ENCODE data around the gene UBE3D.
"Not testable (repeated sequence)": the region's sequence is repeated elsewhere in the genome, so short reads cannot be mapped to it uniquely, and the experiment has no call there.

Gene UBE3D

GRCh38 chr6:83019741-83020140, 45.9 kb downstream of the UBE3D start:
- 94 to 96% methylated on average over 4 of the region's 4 CpGs for WGBS, 2 experiments
- H3K36me3 ChIP-seq (ENCODE audit: control insufficient read depth, insufficient read depth, low read length): peaks cover 65% of the 10 kb centered on the region

GRCh38 chr6:83011131-83011530, 54.5 kb downstream of the UBE3D start:
- WGBS, 2 experiments: 96 to 100% methylated on average over 3 of the region's 3 CpGs
- H3K9me3 ChIP-seq (ENCODE audit: control insufficient read depth, low read length): not testable (repeated sequence)

More at GRCh38 chr6:83019741-83020140, 45.9 kb downstream of the UBE3D start:
- Histone ChIP-seq H3K27ac (ENCODE audit: insufficient read depth, low read depth, low read length, poor library complexity, severe bottlenecking) (no peak overlapping the region), H3K4me1 (ENCODE audit: control insufficient read depth, insufficient read depth, low read length) (no peaks in the 10 kb centered on the region), H3K27me3 (ENCODE audit: control insufficient read depth, insufficient read depth, low read length, poor library complexity, severe bottlenecking) (no peaks in the 10 kb centered on the region), H3K4me3 (ENCODE audit: insufficient read depth, low read depth, low read length) (no peak overlapping the region), H3K9me3 (ENCODE audit: control insufficient read depth, low read length) (no peaks in the 10 kb centered on the region)

DNA sequence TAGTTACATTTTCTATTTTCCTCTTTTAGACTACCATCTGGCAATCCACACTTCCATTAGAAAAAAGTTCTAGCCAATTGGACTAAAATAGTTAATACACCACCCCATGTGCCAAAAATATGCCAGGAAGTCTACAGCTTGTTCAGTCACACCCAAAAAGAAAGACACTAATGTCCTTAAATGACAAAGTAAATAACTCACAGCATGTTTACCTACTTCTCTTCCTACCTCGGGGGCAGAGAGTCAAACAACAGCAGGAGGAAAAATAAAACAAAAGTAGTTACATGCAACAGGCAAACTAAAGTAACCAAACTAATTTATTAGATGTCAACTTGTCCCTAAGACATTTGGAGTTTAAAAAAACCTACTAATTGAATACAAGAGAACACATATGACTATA, 57.0 kb downstream of the UBE3D start:
- Histone ChIP-seq H3K36me3 (ENCODE audit: control insufficient read depth, insufficient read depth, low read length) (peaks cover 14% of the 10 kb centered on the region), H3K4me3 (ENCODE audit: insufficient read depth, low read depth, low read length) (no peak overlapping the region), H3K4me1 (ENCODE audit: control insufficient read depth, insufficient read depth, low read length) (no peaks in the 10 kb centered on the region), H3K27me3 (ENCODE audit: control insufficient read depth, insufficient read depth, low read length, poor library complexity, severe bottlenecking) (no peaks in the 10 kb centered on the region), H3K27ac (ENCODE audit: insufficient read depth, low read depth, low read length, poor library complexity, severe bottlenecking) (no peak overlapping the region), H3K9me3 (ENCODE audit: control insufficient read depth, low read length) (no peaks in the 10 kb centered on the region)
- 67 to 70% methylated on average over 1 of the region's 1 CpG for WGBS, 2 experiments

More at GRCh38 chr6:83011131-83011530, 54.5 kb downstream of the UBE3D start:
- H3K4me3 ChIP-seq (ENCODE audit: insufficient read depth, low read depth, low read length); H3K27me3 ChIP-seq (ENCODE audit: control insufficient read depth, insufficient read depth, low read length, poor library complexity, severe bottlenecking); H3K4me1 ChIP-seq (ENCODE audit: control insufficient read depth, insufficient read depth, low read length); H3K27ac ChIP-seq (ENCODE audit: insufficient read depth, low read depth, low read length, poor library complexity, severe bottlenecking): not testable (repeated sequence)
- peaks cover 32% of the 10 kb centered on the region for H3K36me3 ChIP-seq (ENCODE audit: control insufficient read depth, insufficient read depth, low read length)

- Histone ChIP-seq H3K27ac (ENCODE audit: insufficient read depth, low read depth, low read length, poor library complexity, severe bottlenecking) (no peak overlapping the region), H3K27me3 (ENCODE audit: control insufficient read depth, insufficient read depth, low read length, poor library complexity, severe bottlenecking) (no peaks in the 10 kb centered on the region), H3K4me3 (ENCODE audit: insufficient read depth, low read depth, low read length) (no peak overlapping the region), H3K9me3 (ENCODE audit: control insufficient read depth, low read length) (no peaks in the 10 kb centered on the region), H3K4me1 (ENCODE audit: control insufficient read depth, insufficient read depth, low read length) (no peaks in the 10 kb centered on the region), H3K36me3 (ENCODE audit: control insufficient read depth, insufficient read depth, low read length) (peaks cover 7% of the 10 kb centered on the region)
- WGBS, 2 experiments: 95 to 100% methylated on average over 1 of the region's 2 CpGs
Measured at GRCh38 chr6:83006270-83006905, 59.3 kb downstream of the UBE3D start.

- Histone ChIP-seq H3K4me1 (ENCODE audit: control insufficient read depth, insufficient read depth, low read length) (no peaks in the 10 kb centered on the region), H3K36me3 (ENCODE audit: control insufficient read depth, insufficient read depth, low read length) (peaks cover 5% of the 10 kb centered on the region), H3K4me3 (ENCODE audit: insufficient read depth, low read depth, low read length) (no peak overlapping the region), H3K9me3 (ENCODE audit: control insufficient read depth, low read length) (no peaks in the 10 kb centered on the region), H3K27me3 (ENCODE audit: control insufficient read depth, insufficient read depth, low read length, poor library complexity, severe bottlenecking) (no peaks in the 10 kb centered on the region), H3K27ac (ENCODE audit: insufficient read depth, low read depth, low read length, poor library complexity, severe bottlenecking) (no peak overlapping the region)
Measured at GRCh38 chr6:82996156-82996555, 69.5 kb downstream of the UBE3D start.

- Histone ChIP-seq H3K27ac (ENCODE audit: insufficient read depth, low read depth, low read length, poor library complexity, severe bottlenecking) (no peak overlapping the region), H3K4me1 (ENCODE audit: control insufficient read depth, insufficient read depth, low read length) (no peaks in the 10 kb centered on the region), H3K9me3 (ENCODE audit: control insufficient read depth, low read length) (no peaks in the 10 kb centered on the region), H3K4me3 (ENCODE audit: insufficient read depth, low read depth, low read length) (no peak overlapping the region), H3K36me3 (ENCODE audit: control insufficient read depth, insufficient read depth, low read length) (no peaks in the 10 kb centered on the region), H3K27me3 (ENCODE audit: control insufficient read depth, insufficient read depth, low read length, poor library complexity, severe bottlenecking) (no peaks in the 10 kb centered on the region)
- 81 to 93% methylated on average over 2 to 3 of the region's 3 CpGs for WGBS, 2 experiments
Measured at GRCh38 chr6:82995066-82995465, 70.6 kb downstream of the UBE3D start.

GRCh38 chr6:82989736-82990290, 75.8 kb downstream of the UBE3D start:
- no peak overlapping the region for H3K27ac ChIP-seq (ENCODE audit: insufficient read depth, low read depth, low read length, poor library complexity, severe bottlenecking)
- H3K4me1 ChIP-seq (ENCODE audit: control insufficient read depth, insufficient read depth, low read length): no peaks in the 10 kb centered on the region

GRCh38 chr6:82988930-82989351, 76.7 kb downstream of the UBE3D start:
- Histone ChIP-seq H3K27me3 (ENCODE audit: control insufficient read depth, insufficient read depth, low read length, poor library complexity, severe bottlenecking) (no peaks in the 10 kb centered on the region), H3K4me1 (ENCODE audit: control insufficient read depth, insufficient read depth, low read length) (no peaks in the 10 kb centered on the region), H3K4me3 (ENCODE audit: insufficient read depth, low read depth, low read length) (no peak overlapping the region), H3K9me3 (ENCODE audit: control insufficient read depth, low read length) (no peaks in the 10 kb centered on the region), H3K27ac (ENCODE audit: insufficient read depth, low read depth, low read length, poor library complexity, severe bottlenecking) (no peak overlapping the region), H3K36me3 (ENCODE audit: control insufficient read depth, insufficient read depth, low read length) (no peaks in the 10 kb centered on the region)
- WGBS, 2 experiments: 92 to 100% methylated on average over 1 to 2 of the region's 2 CpGs

More at GRCh38 chr6:82989736-82990290, 75.8 kb downstream of the UBE3D start:
- Histone ChIP-seq H3K4me3 (ENCODE audit: insufficient read depth, low read depth, low read length) (no peak overlapping the region), H3K9me3 (ENCODE audit: control insufficient read depth, low read length) (no peaks in the 10 kb centered on the region), H3K27me3 (ENCODE audit: control insufficient read depth, insufficient read depth, low read length, poor library complexity, severe bottlenecking) (no peaks in the 10 kb centered on the region), H3K36me3 (ENCODE audit: control insufficient read depth, insufficient read depth, low read length) (no peaks in the 10 kb centered on the region)

DNA sequence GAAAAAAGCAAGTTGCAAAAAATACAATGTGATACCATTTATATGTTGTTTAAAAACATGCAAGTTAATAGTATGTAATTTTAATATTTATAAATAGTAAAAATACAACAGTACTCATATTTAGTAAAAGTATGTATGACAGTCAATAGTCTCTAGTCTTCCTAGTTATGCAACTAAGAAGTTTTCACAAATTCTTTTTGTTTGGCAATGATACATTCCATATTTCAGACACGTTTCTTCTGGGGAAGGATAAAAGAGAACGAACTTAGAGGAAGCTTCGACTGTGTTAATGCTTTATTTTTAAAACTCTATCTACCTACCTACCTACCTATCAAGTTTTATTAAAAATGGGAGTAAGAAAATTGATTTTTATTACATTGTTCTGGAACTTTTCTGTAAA, 77.7 kb downstream of the UBE3D start:
- WGBS, 2 experiments: no CpG with 5 or more reads among the region's 3 CpGs
- H3K4me1 ChIP-seq (ENCODE audit: control insufficient read depth, insufficient read depth, low read length): no peaks in the 10 kb centered on the region
- H3K27ac ChIP-seq (ENCODE audit: insufficient read depth, low read depth, low read length, poor library complexity, severe bottlenecking): no peak overlapping the region
- no peaks in the 10 kb centered on the region for H3K27me3 ChIP-seq (ENCODE audit: control insufficient read depth, insufficient read depth, low read length, poor library complexity, severe bottlenecking)
- no peak overlapping the region for H3K4me3 ChIP-seq (ENCODE audit: insufficient read depth, low read depth, low read length)
- no peaks in the 10 kb centered on the region for H3K9me3 ChIP-seq (ENCODE audit: control insufficient read depth, low read length)
- no peaks in the 10 kb centered on the region for H3K36me3 ChIP-seq (ENCODE audit: control insufficient read depth, insufficient read depth, low read length)

- Histone ChIP-seq H3K9me3 (ENCODE audit: control insufficient read depth, low read length) (no peaks in the 10 kb centered on the region), H3K27me3 (ENCODE audit: control insufficient read depth, insufficient read depth, low read length, poor library complexity, severe bottlenecking) (no peaks in the 10 kb centered on the region), H3K27ac (ENCODE audit: insufficient read depth, low read depth, low read length, poor library complexity, severe bottlenecking) (no peak overlapping the region), H3K4me3 (ENCODE audit: insufficient read depth, low read depth, low read length) (no peak overlapping the region), H3K4me1 (ENCODE audit: control insufficient read depth, insufficient read depth, low read length) (no peaks in the 10 kb centered on the region), H3K36me3 (ENCODE audit: control insufficient read depth, insufficient read depth, low read length) (no peaks in the 10 kb centered on the region)
- WGBS, 2 experiments: 92 to 100% methylated on average over 1 to 2 of the region's 2 CpGs
Measured at GRCh38 chr6:82987416-82987815, 78.2 kb downstream of the UBE3D start.
